WTC11 (cell line): ENCODE measurements around the gene HOXB1.
"Not testable (repeated sequence)": the region's sequence is repeated elsewhere in the genome, so short reads cannot be mapped to it uniquely, and the experiment has no call there.

Source experiments
- CTCF ChIP-seq: fragments of 200-600 bp; IDR thresholded peaks from 2 replicates; pipeline ENCODE4 v1.8.0; 2022; ENCODE audit warnings: antibody characterized with exemption
- IRF2 ChIP-seq: sonication (generic); formaldehyde crosslinking; IDR thresholded peaks from 2 replicates; pipeline ENCODE4 v1.8.0; 2022; ENCODE audit warnings: low read depth, missing genetic modification reagents, borderline replicate concordance
- MAX ChIP-seq: sonication (generic); formaldehyde crosslinking; IDR thresholded peaks from 2 replicates; pipeline ENCODE4 v1.8.0; 2022; ENCODE audit warnings: mild to moderate bottlenecking, missing genetic modification reagents
- SP1 ChIP-seq: sonication (generic); formaldehyde crosslinking; conservative IDR thresholded peaks from 2 replicates; pipeline ENCODE4 v1.8.1; 2022; ENCODE audit warnings: missing genetic modification reagents
- ZNF423 ChIP-seq: fragments of 250-450 bp; sonication (Bioruptor Pico); IDR thresholded peaks from 2 replicates; pipeline ENCODE4 v2.1.2; 2022; ENCODE audit warnings: mild to moderate bottlenecking, moderate library complexity

DNA sequence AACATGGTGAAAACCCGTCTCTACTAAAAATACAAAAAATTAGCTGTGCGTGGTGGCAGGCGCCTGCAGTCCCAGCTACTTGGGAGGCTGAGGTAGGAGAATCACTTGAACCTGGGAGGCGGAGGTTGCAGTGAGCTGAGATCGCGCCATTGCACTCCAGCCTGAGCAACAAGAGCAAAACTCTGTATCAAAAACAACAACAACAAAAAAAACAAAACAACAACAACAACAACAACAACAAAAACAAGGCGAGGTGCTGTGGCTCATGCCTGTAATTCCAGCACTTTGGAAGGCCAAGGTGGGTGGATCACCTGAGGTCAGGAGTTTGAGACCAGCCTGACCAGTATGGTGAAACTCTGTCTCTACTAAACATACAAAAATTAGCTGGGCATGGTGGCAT is 21.1 kb downstream of the HOXB1 start:
- TF ChIP-seq CTCF; ZNF423; SP1 (CRISPR knock-in tag); MAX (CRISPR knock-in tag); IRF2 (CRISPR knock-in tag): not testable (repeated sequence)
